A549 (cell line): ENCODE measurements around the gene METTL27. TPM values are rescaled to one million over a fixed set of nuclear protein-coding genes. Genes with fewer than 3 reads are reported as not detected.

Source experiments
- ATAC-seq, 2 experiments: fragments of 200-7000 bp in 1 of 2; fragments of >200 bp in 1 of 2; cut with Nextera tagmentation in 1 of 2; cut with Tn5 transposase in 1 of 2; 3 replicates each; pipeline versions ENCODE4 v1.8.0 to v1.9.1; 2018 to 2020; ENCODE audit warnings: mild to moderate bottlenecking in 1 of 2, moderate library complexity in 1 of 2
- CTCF ChIA-PET: fragments of 300-600 bp; sonication (Branson Sonifier 250); formaldehyde crosslinking; extraction: SDS; loops from one replicate; lab custom pipeline; 2021; ENCODE audit warnings: antibody characterized with exemption, inconsistent platforms; lab: Yijun Ruan, JAX
- POLR2A ChIA-PET: fragments of 350-600 bp; formaldehyde crosslinking; extraction: SDS; loops from one replicate; lab custom pipeline; 2021; ENCODE audit warnings: antibody characterized with exemption, inconsistent platforms; lab: Yijun Ruan, JAX
- DNase-seq, 2 experiments: peaks; one replicate each; pipeline versions ENCODE4 v3.0.0 to v3.0.0-alpha.2; 2011 to 2016; ENCODE audit warnings: low read depth in 1 of 2, low spot score in 1 of 2
- FAIRE-seq: peaks from 2 replicates; lab custom pipeline; 2011; peaks lifted over from hg19 to GRCh38; lab: Jason Lieb, UNC
- H3K27ac ChIP-seq, 2 experiments: fragments of >200 bp; sonication (Bioruptor Twin); formaldehyde crosslinking; 3 replicates each; pipeline ENCODE4 v1.5.1; 2016 to 2017
- H3K4me1 ChIP-seq: fragments of >200 bp; sonication (Bioruptor Twin); formaldehyde crosslinking; 3 replicates; pipeline ENCODE4 v1.6.1; 2016
- H3K4me2 ChIP-seq: fragments of >200 bp; sonication (Bioruptor Twin); formaldehyde crosslinking; 3 replicates; pipeline ENCODE4 v1.6.1; 2016
- H3K4me3 ChIP-seq: fragments of >200 bp; sonication (Bioruptor Twin); formaldehyde crosslinking; 3 replicates; pipeline ENCODE4 v1.5.1; 2016
- H3K9me3 ChIP-seq: fragments of >200 bp; sonication (Bioruptor Twin); formaldehyde crosslinking; 3 replicates; pipeline ENCODE4 v1.6.1; 2016
- BHLHE40 ChIP-seq: IDR thresholded peaks from 2 replicates; pipeline ENCODE4 v1.6.1; 2012; ENCODE audit warnings: low read depth, low read length, inconsistent platforms
- CBX8 ChIP-seq: fragments of 200-600 bp; sonication (generic); IDR thresholded peaks from 2 replicates; pipeline ENCODE4 v1.6.1; 2016
- CHD4 ChIP-seq: fragments of 200-600 bp; sonication (generic); IDR thresholded peaks from 2 replicates; pipeline ENCODE4 v1.6.1; 2016; ENCODE audit warnings: antibody characterized with exemption, mild to moderate bottlenecking, borderline replicate concordance
- EHF ChIP-seq: fragments of 250-450 bp; sonication (Bioruptor Pico); IDR thresholded peaks from 2 replicates; pipeline ENCODE4 v1.5.0; 2020; ENCODE audit warnings: mild to moderate bottlenecking
- EHMT2 ChIP-seq: fragments of 200-600 bp; sonication (generic); IDR thresholded peaks from 2 replicates; pipeline ENCODE4 v1.6.1; 2016; ENCODE audit warnings: antibody characterized with exemption, low read depth, mild to moderate bottlenecking, moderate library complexity
- FOSL2 ChIP-seq, 2 experiments: fragments of 450-650 bp in 1 of 2; fragments of >200 bp in 1 of 2; sonication (Bioruptor Twin) in 1 of 2; formaldehyde crosslinking; IDR thresholded peaks; 2 replicates each; pipeline versions ENCODE4 v1.5.0 to v1.6.1; 2016 to 2020; ENCODE audit warnings: mild to moderate bottlenecking in 1 of 2, moderate library complexity in 1 of 2
- FOXS1 ChIP-seq: fragments of 250-450 bp; sonication (Bioruptor Pico); IDR thresholded peaks from 2 replicates; pipeline ENCODE4 v1.5.0; 2020; ENCODE audit warnings: mild to moderate bottlenecking, moderate library complexity
- HEYL ChIP-seq: fragments of 250-450 bp; sonication (Bioruptor Pico); IDR thresholded peaks from 2 replicates; pipeline ENCODE4 v1.8.0; 2021; ENCODE audit warnings: mild to moderate bottlenecking, moderate library complexity
- HOXB13 ChIP-seq: fragments of 250-450 bp; sonication (Bioruptor Pico); IDR thresholded peaks from 2 replicates; pipeline ENCODE4 v1.5.0; 2020; ENCODE audit warnings: low read depth, mild to moderate bottlenecking, moderate library complexity
- HOXB5 ChIP-seq: fragments of 250-450 bp; sonication (Bioruptor Pico); IDR thresholded peaks from 2 replicates; pipeline ENCODE4 v1.5.0; 2020; ENCODE audit warnings: mild to moderate bottlenecking, moderate library complexity
- JUN ChIP-seq, 2 experiments: fragments of >200 bp; sonication (Bioruptor Twin); formaldehyde crosslinking; IDR thresholded peaks; 2 replicates in 1 of 2; 3 replicates in 1 of 2; pipeline ENCODE4 v1.6.1; 2016 to 2017
- KDM5A ChIP-seq: fragments of 200-600 bp; sonication (generic); IDR thresholded peaks from 2 replicates; pipeline ENCODE4 v1.6.1; 2016; ENCODE audit warnings: antibody characterized with exemption, mild to moderate bottlenecking
- MAFK ChIP-seq: fragments of 450-650 bp; IDR thresholded peaks from 2 replicates; pipeline ENCODE4 v1.6.1; 2014; ENCODE audit not compliant: partially characterized antibody
- NPAS2 ChIP-seq: fragments of 250-450 bp; sonication (Bioruptor Pico); IDR thresholded peaks from 2 replicates; pipeline ENCODE4 v1.8.0; 2022; ENCODE audit warnings: mild to moderate bottlenecking, moderate library complexity, borderline replicate concordance
- NR3C1 ChIP-seq: fragments of >200 bp; sonication (Bioruptor Twin); formaldehyde crosslinking; IDR thresholded peaks from 3 replicates; pipeline ENCODE4 v1.6.1; 2017
- PHF8 ChIP-seq: fragments of 200-600 bp; sonication (generic); IDR thresholded peaks from 2 replicates; pipeline ENCODE4 v1.6.1; 2016; ENCODE audit warnings: low read depth, mild to moderate bottlenecking, antibody characterized with exemption, moderate library complexity, borderline replicate concordance
- POLR2A ChIP-seq: IDR thresholded peaks from 2 replicates; pipeline ENCODE4 v1.6.1; 2012; ENCODE audit warnings: mild to moderate bottlenecking, low read length
- POLR2AphosphoS2 ChIP-seq: conservative IDR thresholded peaks from 2 replicates; pipeline ENCODE4 v1.6.1; 2012; ENCODE audit warnings: low read length, improper control_type of control experiment, inconsistent platforms
- RCOR1 ChIP-seq: fragments of 150-350 bp; IDR thresholded peaks from 2 replicates; pipeline ENCODE4 v1.6.1; 2014; ENCODE audit warnings: antibody characterized with exemption, low read length, low read depth
- RFX5 ChIP-seq: fragments of 450-650 bp; IDR thresholded peaks from 2 replicates; pipeline ENCODE4 v1.7.1; 2014; ENCODE audit warnings: antibody characterized with exemption, mild to moderate bottlenecking, moderate library complexity
- RNF2 ChIP-seq: fragments of 200-600 bp; sonication (generic); IDR thresholded peaks from 2 replicates; pipeline ENCODE4 v1.6.1; 2016; ENCODE audit warnings: low read depth, mild to moderate bottlenecking, antibody characterized with exemption, moderate library complexity, borderline replicate concordance
- SREBF2 ChIP-seq: fragments of 450-650 bp; IDR thresholded peaks from 2 replicates; pipeline ENCODE4 v1.6.1; 2014; ENCODE audit warnings: mild to moderate bottlenecking, moderate library complexity
- ZC3H11A ChIP-seq: fragments of 450-650 bp; IDR thresholded peaks from 2 replicates; pipeline ENCODE4 v1.6.1; 2014; ENCODE audit warnings: antibody characterized with exemption, mild to moderate bottlenecking
- WGBS: methylation state at CpG from one replicate; pipeline ENCODE4 v1.1.6; 2017; ENCODE audit errors: missing lambda C conversion rate; 5-methylcytosine and 5-hydroxymethylcytosine counted together
- polyA plus RNA-seq, 4 experiments: library from polyadenylated mRNA; depleted of rRNA in 3 of 4; stranded (reverse); fragments of >200 nt; fragmentation: RNase III in 1 of 4; extraction: RNeasy Plus Mini Kit Qiagen cat#74134 plus additional on column Dnase treatment in 1 of 4; gene quantifications; 2 replicates in 3 of 4; 3 replicates in 1 of 4; pipeline ENCODE4 v1.2.3, GENCODE V29; 2011 to 2017
- TF ChIP-seq, protein P1 (sequence below): fragments of >200 bp; sonication (Bioruptor Twin); formaldehyde crosslinking; IDR thresholded peaks from 3 replicates; pipeline ENCODE4 v1.5.1; 2016
- TF ChIP-seq, protein P2 (sequence below): IDR thresholded peaks from 2 replicates; pipeline ENCODE4 v1.6.1; 2012; ENCODE audit warnings: low read depth, borderline replicate concordance
- TF ChIP-seq, protein P3 (sequence below): fragments of 250-450 bp; sonication (Bioruptor Pico); IDR thresholded peaks from 2 replicates; pipeline ENCODE4 v1.5.0; 2020; ENCODE audit warnings: low read depth, mild to moderate bottlenecking, moderate library complexity

Gene METTL27
- polyA plus RNA-seq, 2 of the 4 experiments (the other 2 are of a cell fraction) = 4.1 to 4.9 TPM

DNA sequence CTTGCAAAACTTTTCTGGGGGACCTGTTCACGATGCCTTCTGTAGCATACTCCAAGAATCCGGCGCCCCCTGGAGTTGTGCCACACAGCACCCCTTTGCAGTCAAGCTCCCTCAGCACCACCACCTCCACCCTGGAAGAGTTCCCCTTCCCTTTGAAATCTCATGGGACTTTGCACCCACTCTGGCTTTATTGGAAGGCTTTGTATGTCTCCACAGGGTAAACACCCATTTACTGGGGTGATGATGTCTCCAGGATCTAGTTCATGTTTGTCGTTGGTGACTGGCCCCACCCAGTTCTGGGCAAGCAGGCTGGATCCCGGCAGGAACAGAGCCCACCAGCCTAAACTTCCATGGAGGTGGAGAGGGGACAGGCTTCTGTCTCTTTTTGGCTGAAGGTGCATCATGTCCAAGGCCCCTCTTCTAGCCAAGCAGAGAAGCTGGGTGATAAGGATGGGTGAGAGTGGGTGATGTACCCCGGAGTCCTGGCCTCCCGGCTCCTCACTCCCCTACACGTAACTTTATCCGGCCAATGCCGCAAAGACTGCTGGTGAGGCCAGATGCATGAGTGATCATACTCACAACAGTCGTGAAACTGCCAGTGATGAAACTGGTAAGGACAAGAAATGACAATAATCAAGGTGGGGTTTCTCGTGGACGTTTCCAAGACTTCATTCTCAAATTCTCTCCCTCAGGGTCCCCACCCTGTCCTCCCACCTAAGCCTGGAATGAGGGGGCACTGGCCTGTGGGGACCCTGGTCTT is 12.2 kb downstream of the METTL27 start:
- CTCF ChIA-PET = interaction anchor here (0.6 to 1.9 kb wide), 6 partner anchors 13 to 104 kb away, joined by 3 to 4 read pairs (median 4); no protein-coding TSS in a partner anchor
- Histone ChIP-seq H3K4me3 (no peak overlapping the region), H3K27ac (peak overlapping the region; percentile 34 to 86; a peak in 5 of 6 replicates), H3K4me2 (peak overlapping the region; percentile 34; the same call in 1 of the 3 replicates), H3K9me3 (no peaks in the 10 kb centered on the region), H3K4me1 (peaks cover 70% of the 10 kb centered on the region)
- WGBS = 68% methylated on average over 13 of the region's 13 CpGs
- POLR2A ChIA-PET = interaction anchor here (0.6 to 1.3 kb wide), 2 partner anchors 13 to 20 kb away, joined by 4 read pairs; no protein-coding TSS in a partner anchor
- no peak for TF ChIP-seq POLR2AphosphoS2
- TF ChIP-seq, protein P1, sequence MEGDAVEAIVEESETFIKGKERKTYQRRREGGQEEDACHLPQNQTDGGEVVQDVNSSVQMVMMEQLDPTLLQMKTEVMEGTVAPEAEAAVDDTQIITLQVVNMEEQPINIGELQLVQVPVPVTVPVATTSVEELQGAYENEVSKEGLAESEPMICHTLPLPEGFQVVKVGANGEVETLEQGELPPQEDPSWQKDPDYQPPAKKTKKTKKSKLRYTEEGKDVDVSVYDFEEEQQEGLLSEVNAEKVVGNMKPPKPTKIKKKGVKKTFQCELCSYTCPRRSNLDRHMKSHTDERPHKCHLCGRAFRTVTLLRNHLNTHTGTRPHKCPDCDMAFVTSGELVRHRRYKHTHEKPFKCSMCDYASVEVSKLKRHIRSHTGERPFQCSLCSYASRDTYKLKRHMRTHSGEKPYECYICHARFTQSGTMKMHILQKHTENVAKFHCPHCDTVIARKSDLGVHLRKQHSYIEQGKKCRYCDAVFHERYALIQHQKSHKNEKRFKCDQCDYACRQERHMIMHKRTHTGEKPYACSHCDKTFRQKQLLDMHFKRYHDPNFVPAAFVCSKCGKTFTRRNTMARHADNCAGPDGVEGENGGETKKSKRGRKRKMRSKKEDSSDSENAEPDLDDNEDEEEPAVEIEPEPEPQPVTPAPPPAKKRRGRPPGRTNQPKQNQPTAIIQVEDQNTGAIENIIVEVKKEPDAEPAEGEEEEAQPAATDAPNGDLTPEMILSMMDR = 0 out of 3 replicates have a peak, but pooled peaks have one; percentile 6
- no peak for DNase-seq
- ATAC-seq = no peak
- FAIRE-seq = no peak

- no peak for FAIRE-seq
- Histone ChIP-seq H3K4me2 (peak overlapping the region; percentile 34; the same call in 1 of the 3 replicates), H3K9me3 (no peaks in the 10 kb centered on the region), H3K4me1 (peaks cover 70% of the 10 kb centered on the region), H3K27ac (peak overlapping the region; percentile 25 to 86; a peak in 4 of 6 replicates), H3K4me3 (no peak overlapping the region)
- ATAC-seq = no peak
- CTCF ChIA-PET = interaction anchor here (0.6 to 1.9 kb wide), 6 partner anchors 12 to 104 kb away, joined by 3 to 4 read pairs (median 4); no protein-coding TSS in a partner anchor
- 74% methylated on average over 7 of the region's 7 CpGs for WGBS
- TF ChIP-seq FOXS1 (no peak), RCOR1 (no peak), NR3C1 (no peak), ZC3H11A (no peak), BHLHE40 (no peak), RFX5 (no peak), POLR2AphosphoS2 (no peak), EHMT2 (no peak), SREBF2 (no peak), POLR2A (no peak), KDM5A (no peak), RNF2 (no peak), CHD4 (no peak), NPAS2 (no peak)
- TF ChIP-seq, protein P2, sequence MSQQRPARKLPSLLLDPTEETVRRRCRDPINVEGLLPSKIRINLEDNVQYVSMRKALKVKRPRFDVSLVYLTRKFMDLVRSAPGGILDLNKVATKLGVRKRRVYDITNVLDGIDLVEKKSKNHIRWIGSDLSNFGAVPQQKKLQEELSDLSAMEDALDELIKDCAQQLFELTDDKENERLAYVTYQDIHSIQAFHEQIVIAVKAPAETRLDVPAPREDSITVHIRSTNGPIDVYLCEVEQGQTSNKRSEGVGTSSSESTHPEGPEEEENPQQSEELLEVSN = no peak
- TF ChIP-seq, protein P3, sequence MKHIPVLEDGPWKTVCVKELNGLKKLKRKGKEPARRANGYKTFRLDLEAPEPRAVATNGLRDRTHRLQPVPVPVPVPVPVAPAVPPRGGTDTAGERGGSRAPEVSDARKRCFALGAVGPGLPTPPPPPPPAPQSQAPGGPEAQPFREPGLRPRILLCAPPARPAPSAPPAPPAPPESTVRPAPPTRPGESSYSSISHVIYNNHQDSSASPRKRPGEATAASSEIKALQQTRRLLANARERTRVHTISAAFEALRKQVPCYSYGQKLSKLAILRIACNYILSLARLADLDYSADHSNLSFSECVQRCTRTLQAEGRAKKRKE (CRISPR knock-in tag) = no peak
- POLR2A ChIA-PET = interaction anchor here (1.3 kb wide), 1 partner anchor 21 kb away, joined by 4 read pairs; no protein-coding TSS in a partner anchor
- DNase-seq = no peak
These were observed 12.8 kb downstream of the METTL27 start for GRCh38 chr7:73829505-73829904.

GRCh38 chr7:73828972-73829371 is 13.3 kb downstream of the METTL27 start:
- POLR2A ChIA-PET = interaction anchor here (1.3 kb wide), 1 partner anchor 21 kb away, joined by 4 read pairs; no protein-coding TSS in a partner anchor
- CTCF ChIA-PET = interaction anchor here (0.7 to 1.9 kb wide), 4 partner anchors 11 to 103 kb away, joined by 3 to 4 read pairs (median 4); no protein-coding TSS in a partner anchor

More at GRCh38 chr7:73828972-73829371, 13.3 kb downstream of the METTL27 start:
- Histone ChIP-seq H3K4me3 (no peak overlapping the region), H3K4me1 (peaks cover 68% of the 10 kb centered on the region), H3K9me3 (no peaks in the 10 kb centered on the region), H3K4me2 (peak overlapping the region; percentile 62; the same call in 2 of the 3 replicates), H3K27ac (peak overlapping the region; percentile 67 to 86; a peak in 4 of 6 replicates)
- no peak for DNase-seq
- no peak for FAIRE-seq
- no peak for ATAC-seq
- 90% methylated on average over 5 of the region's 5 CpGs for WGBS
- TF ChIP-seq POLR2A = no peak
- TF ChIP-seq POLR2AphosphoS2 = no peak
- TF ChIP-seq CBX8 = no peak
- no peak for TF ChIP-seq EHMT2
- TF ChIP-seq HOXB13 (CRISPR knock-in tag) = no peak
- no peak for TF ChIP-seq PHF8
- TF ChIP-seq EHF (CRISPR knock-in tag) = no peak
- TF ChIP-seq MAFK = no peak
- no peak for TF ChIP-seq FOSL2 (IDR thresholded peaks at IDR 0.05)
- TF ChIP-seq FOSL2 (CRISPR knock-in tag; IDR thresholded peaks at IDR 0.05) = no peak
- TF ChIP-seq HEYL (CRISPR knock-in tag) = no peak
- TF ChIP-seq NR3C1 = no peak
- no peak for TF ChIP-seq RCOR1
- no peak for TF ChIP-seq HOXB5 (CRISPR knock-in tag)
- TF ChIP-seq NPAS2 = no peak
- no peak for TF ChIP-seq CHD4
- no peak for TF ChIP-seq JUN (IDR thresholded peaks at IDR 0.05)
